Measurements from ENCODE around the gene SMCP. TPM values are rescaled to one million over a fixed set of nuclear protein-coding genes. Genes with fewer than 3 reads are reported as not detected.
A peak's percentile ranks its signal among the peaks of the same experiment; 100 is the strongest.

Gene SMCP
- not detected for polyA plus RNA-seq (ENCODE audit: insufficient read length in 4 of 4)

GRCh38 chr1:152878042-152878441 lies at the start of gene SMCP:
SMCP (plus strand) TSS chr1:152878322; CDS start chr1:152884423, 6,101 bp downstream.
- no peak for DNase-seq (ENCODE audit: low read depth in 4 of 4, low spot score in 3 of 4)

- DNase-seq (ENCODE audit: low read depth in 4 of 4, low spot score in 3 of 4), result no peak
Observed at GRCh38 chr1:152836870-152837269, 41.3 kb upstream of the SMCP start.

- DNase-seq (ENCODE audit: low read depth in 4 of 4, low spot score in 3 of 4), result no peak
Observed at GRCh38 chr1:152842556-152842955, 35.6 kb upstream of the SMCP start, which contains the start of gene LCE6A. LCE6A (plus strand) TSS chr1:152842856; CDS start chr1:152843521, 665 bp downstream.

GRCh38 chr1:152855661-152856060 lies 22.5 kb upstream of the SMCP start:
- no peak for DNase-seq (ENCODE audit: low read depth in 4 of 4, low spot score in 3 of 4)

GRCh38 chr1:152858062-152858461 lies 20.1 kb upstream of the SMCP start:
- no peak for DNase-seq (ENCODE audit: low read depth in 4 of 4, low spot score in 3 of 4)

- no peak for DNase-seq (ENCODE audit: low read depth in 4 of 4, low spot score in 3 of 4)
Observed at GRCh38 chr1:152859696-152860095, 18.4 kb upstream of the SMCP start, which contains the start of gene LCE7A. LCE7A (plus strand) TSS chr1:152859996; CDS start chr1:152860698, 702 bp downstream.

GRCh38 chr1:152860129-152860528 lies 18.0 kb upstream of the SMCP start:
- no peak for DNase-seq (ENCODE audit: low read depth in 4 of 4, low spot score in 3 of 4)

GRCh38 chr1:152861374-152861773 lies 16.7 kb upstream of the SMCP start:
- DNase-seq (ENCODE audit: low read depth in 4 of 4, low spot score in 3 of 4), result no peak

GRCh38 chr1:152864443-152864842 lies 13.7 kb upstream of the SMCP start:
- no peak for DNase-seq (ENCODE audit: low read depth in 4 of 4, low spot score in 3 of 4)

- DNase-seq (ENCODE audit: low read depth in 4 of 4, low spot score in 3 of 4), result no peak
Observed at GRCh38 chr1:152866321-152866720, 11.8 kb upstream of the SMCP start.

GRCh38 chr1:152869808-152870419 lies 8.2 kb upstream of the SMCP start:
- peak; percentile 35 to 48 (median 42) for DNase-seq (ENCODE audit: low read depth in 4 of 4, low spot score in 3 of 4)

- peak in 2 of 4 donors; percentile 4 to 7 for DNase-seq (ENCODE audit: low read depth in 4 of 4, low spot score in 3 of 4)
Observed at GRCh38 chr1:152870831-152871730, 7.0 kb upstream of the SMCP start.

GRCh38 chr1:152871731-152872126 lies 6.4 kb upstream of the SMCP start:
- DNase-seq (ENCODE audit: low read depth in 4 of 4, low spot score in 3 of 4), result no peak

GRCh38 chr1:152873495-152873894 lies 4.6 kb upstream of the SMCP start:
- DNase-seq (ENCODE audit: low read depth in 4 of 4, low spot score in 3 of 4), result no peak

- no peak for DNase-seq (ENCODE audit: low read depth in 4 of 4, low spot score in 3 of 4)
Observed at GRCh38 chr1:152876827-152877226, 1.3 kb upstream of the SMCP start.

- DNase-seq (ENCODE audit: low read depth in 4 of 4, low spot score in 3 of 4), result no peak
Observed at GRCh38 chr1:152879559-152880198, 1.6 kb downstream of the SMCP start.

- no peak for DNase-seq (ENCODE audit: low read depth in 4 of 4, low spot score in 3 of 4)
Observed at GRCh38 chr1:152880316-152880715, 2.2 kb downstream of the SMCP start.

- DNase-seq (ENCODE audit: low read depth in 4 of 4, low spot score in 3 of 4), result no peak
Observed at GRCh38 chr1:152880907-152881306, 2.8 kb downstream of the SMCP start.

GRCh38 chr1:152884085-152884484 lies 6.0 kb downstream of the SMCP start:
- no peak for DNase-seq (ENCODE audit: low read depth in 4 of 4, low spot score in 3 of 4)

- DNase-seq (ENCODE audit: low read depth in 4 of 4, low spot score in 3 of 4), result no peak
Observed at GRCh38 chr1:152884506-152884905, 6.4 kb downstream of the SMCP start.

GRCh38 chr1:152884966-152885624 lies 7.0 kb downstream of the SMCP start:
- no peak for DNase-seq (ENCODE audit: low read depth in 4 of 4, low spot score in 3 of 4)
